GM10266 (cell line): ENCODE measurements around the gene PPP1R9A.

Experiments used
- DNase-seq: peaks from one replicate; pipeline ENCODE4 v3.0.0; 2012; ENCODE audit errors: extremely low spot score
- CTCF ChIP-seq: IDR thresholded peaks from 2 replicates; pipeline ENCODE4 v1.5.1; 2012; ENCODE audit warnings: mild to moderate bottlenecking, low read depth; ENCODE audit not compliant: control insufficient read depth, insufficient read depth; ENCODE audit errors: missing control alignments

The PPP1R9A gene

GRCh38 chr7:95330961-95331337, 423.6 kb downstream of the PPP1R9A start:
- TF ChIP-seq CTCF = no peak
- no peak for DNase-seq

GRCh38 chr7:95334447-95334846, 427.1 kb downstream of the PPP1R9A start:
- no peak for DNase-seq
- TF ChIP-seq CTCF = no peak

GRCh38 chr7:95335093-95335492, 427.7 kb downstream of the PPP1R9A start:
- no peak for TF ChIP-seq CTCF
- DNase-seq = no peak

DNA sequence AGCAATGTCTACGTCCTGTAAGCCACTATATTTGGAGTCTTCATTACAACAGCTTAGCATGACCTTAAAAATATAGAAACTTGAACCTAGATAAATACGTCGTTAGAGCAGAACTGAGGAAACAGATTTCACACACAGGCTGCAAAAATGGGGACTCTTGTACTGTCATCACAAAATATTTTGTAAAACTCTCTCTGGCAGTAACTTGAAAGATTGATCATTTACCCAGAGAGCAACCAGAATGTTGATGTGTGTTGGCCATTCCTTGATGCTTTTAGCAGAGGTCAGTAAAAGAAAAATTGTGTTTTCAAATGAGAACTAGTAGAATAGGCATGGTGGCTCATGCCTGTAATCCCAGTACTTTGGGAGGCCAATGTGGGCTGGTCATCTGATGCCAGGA, 431.4 kb downstream of the PPP1R9A start:
- TF ChIP-seq CTCF = no peak

GRCh38 chr7:95340491-95340890, 433.1 kb downstream of the PPP1R9A start:
- TF ChIP-seq CTCF = no peak
- DNase-seq = no peak

More for the DNA sequence above, 431.4 kb downstream of the PPP1R9A start:
- no peak for DNase-seq

GRCh38 chr7:95342029-95342428, 434.6 kb downstream of the PPP1R9A start:
- no peak for TF ChIP-seq CTCF
- no peak for DNase-seq

DNA sequence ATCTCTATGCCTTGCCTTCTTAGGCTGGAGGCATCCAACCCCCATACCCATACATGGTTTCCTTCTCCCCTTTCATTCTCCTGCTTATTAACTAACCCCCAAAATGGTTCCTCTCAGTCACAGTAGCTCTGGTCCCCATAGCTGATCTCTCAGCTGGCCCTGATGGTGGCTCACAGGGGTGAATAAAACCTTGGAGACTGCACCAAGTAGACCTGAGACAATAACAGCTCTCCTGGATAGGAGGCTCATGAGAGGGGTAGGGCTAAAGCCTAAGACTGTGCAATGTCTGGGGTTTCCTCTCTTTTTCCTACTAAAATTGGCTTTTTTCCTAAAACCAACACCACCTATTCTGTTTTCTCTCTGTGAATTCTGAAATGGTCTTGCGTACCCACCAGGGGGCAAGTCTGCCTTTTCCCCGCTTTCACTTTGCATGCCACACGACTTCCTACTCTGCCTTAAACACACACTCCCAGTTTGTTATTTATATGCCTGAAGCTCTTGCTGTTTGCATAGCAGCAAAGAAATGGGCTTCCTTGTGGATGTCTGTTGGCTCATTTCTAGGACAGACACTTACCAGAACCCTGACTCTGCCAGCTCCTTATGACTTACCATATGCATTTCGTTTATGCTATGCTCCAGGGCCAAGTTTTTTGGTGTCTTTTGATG, 435.4 kb downstream of the PPP1R9A start:
- TF ChIP-seq CTCF = no peak
- no peak for DNase-seq
